SH-SY5Y (cell line): Measurements from ENCODE around the gene PAX5.

ENCODE experiments used
- GATA2 ChIP-seq: IDR thresholded peaks from 2 replicates; pipeline ENCODE4 v1.6.1; 2011; ENCODE audit warnings: mild to moderate bottlenecking, low read depth, low read length
- GATA3 ChIP-seq: IDR thresholded peaks from 2 replicates; pipeline ENCODE4 v1.6.1; 2011; ENCODE audit warnings: low read depth, mild to moderate bottlenecking, low read length, moderate library complexity

DNA sequence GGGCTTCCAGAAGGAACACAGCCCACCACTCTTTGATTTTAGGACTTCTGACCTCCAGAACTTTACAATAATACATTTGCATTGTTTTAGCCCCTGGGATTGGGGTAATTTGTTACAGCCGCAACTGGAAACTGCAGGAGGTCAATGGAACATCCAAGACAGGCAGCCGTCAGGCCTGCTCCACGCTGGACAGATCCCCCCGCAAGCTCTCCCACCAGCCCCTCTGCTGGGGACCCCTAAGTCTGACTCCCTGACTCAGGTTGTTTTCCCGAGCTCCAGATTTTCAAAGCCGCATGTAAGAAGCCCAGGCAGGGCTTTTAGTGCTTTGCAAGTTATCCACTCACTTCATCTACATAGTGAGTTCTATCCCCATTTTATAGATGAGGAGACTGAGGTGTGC is 127.6 kb downstream of the PAX5 start:
- TF ChIP-seq GATA3 = no peak
- no peak for TF ChIP-seq GATA2
